ENCODE data around the gene CBLC.

DNA sequence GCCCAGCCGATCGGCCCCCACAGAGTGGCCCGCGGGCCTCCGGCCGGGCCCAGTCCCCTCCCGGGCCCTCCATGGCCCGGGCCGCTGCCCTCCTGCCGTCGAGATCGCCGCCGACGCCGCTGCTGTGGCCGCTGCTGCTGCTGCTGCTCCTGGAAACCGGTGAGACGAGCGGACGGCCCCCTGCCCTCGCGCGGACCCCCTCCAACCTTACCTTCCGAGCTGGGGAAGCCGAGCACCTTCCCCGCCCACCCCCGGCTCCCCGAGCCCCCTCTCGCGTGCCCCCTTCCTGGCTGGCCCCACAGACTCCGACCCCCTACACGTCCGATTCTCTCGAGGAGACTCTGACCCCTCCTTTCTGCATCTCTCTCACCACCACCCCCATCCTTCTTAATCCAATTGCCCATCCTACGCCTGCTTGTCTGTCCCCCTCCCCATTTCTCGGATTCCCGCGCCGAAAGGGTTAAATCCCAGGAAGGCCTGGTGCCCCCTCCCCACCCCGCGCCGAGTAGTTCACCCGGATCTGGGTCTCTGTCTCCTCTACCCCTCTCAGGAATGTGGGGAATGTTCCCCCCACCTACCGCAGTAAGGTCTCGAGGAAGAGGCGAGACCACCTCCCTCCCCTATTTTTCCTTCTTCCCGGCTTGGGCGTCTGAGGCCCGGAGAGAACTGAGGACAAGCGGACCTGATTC, 68.9 kb downstream of the CBLC start:
- TF ChIP-seq, protein P1, sequence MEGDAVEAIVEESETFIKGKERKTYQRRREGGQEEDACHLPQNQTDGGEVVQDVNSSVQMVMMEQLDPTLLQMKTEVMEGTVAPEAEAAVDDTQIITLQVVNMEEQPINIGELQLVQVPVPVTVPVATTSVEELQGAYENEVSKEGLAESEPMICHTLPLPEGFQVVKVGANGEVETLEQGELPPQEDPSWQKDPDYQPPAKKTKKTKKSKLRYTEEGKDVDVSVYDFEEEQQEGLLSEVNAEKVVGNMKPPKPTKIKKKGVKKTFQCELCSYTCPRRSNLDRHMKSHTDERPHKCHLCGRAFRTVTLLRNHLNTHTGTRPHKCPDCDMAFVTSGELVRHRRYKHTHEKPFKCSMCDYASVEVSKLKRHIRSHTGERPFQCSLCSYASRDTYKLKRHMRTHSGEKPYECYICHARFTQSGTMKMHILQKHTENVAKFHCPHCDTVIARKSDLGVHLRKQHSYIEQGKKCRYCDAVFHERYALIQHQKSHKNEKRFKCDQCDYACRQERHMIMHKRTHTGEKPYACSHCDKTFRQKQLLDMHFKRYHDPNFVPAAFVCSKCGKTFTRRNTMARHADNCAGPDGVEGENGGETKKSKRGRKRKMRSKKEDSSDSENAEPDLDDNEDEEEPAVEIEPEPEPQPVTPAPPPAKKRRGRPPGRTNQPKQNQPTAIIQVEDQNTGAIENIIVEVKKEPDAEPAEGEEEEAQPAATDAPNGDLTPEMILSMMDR (IDR thresholded peaks at IDR 0.05) = no peak
- TF ChIP-seq POLR2A (IDR thresholded peaks at IDR 0.05) (no peak), POLR2AphosphoS5 (IDR thresholded peaks at IDR 0.05) (no peak)
